K562 (cell line): ENCODE measurements around the gene DEFB113. TPM values are rescaled to one million over a fixed set of nuclear protein-coding genes. Genes with fewer than 3 reads are reported as not detected.

Source experiments
- ATAC-seq: fragments of 200-7000 bp; cut with Tn5 transposase; 3 replicates; pipeline ENCODE4 v1.9.1; 2020; ENCODE audit warnings: moderate library complexity
- BruUV-seq: library from RNA; stranded (reverse); fragments of 400-500 nt; replicated peaks from 2 replicates; lab custom pipeline; 2021; lab: Mats Ljungman, UMichigan
- CTCF ChIA-PET: fragments of 300-600 bp; formaldehyde crosslinking; extraction: SDS; loops from one replicate; lab custom pipeline; 2021; ENCODE audit warnings: low intra/inter-chr PET ratio; lab: Yijun Ruan, JAX
- POLR2A ChIA-PET: fragments of 300-600, 350-650 bp; sonication (Branson Sonifier 250); formaldehyde crosslinking; extraction: SDS; loops from one replicate; lab custom pipeline; 2021; ENCODE audit warnings: antibody characterized with exemption, inconsistent platforms; lab: Yijun Ruan, JAX
- DNase-seq, 4 experiments: peaks; one replicate each; pipeline versions ENCODE4 v3.0.0 to v3.0.0-alpha.2; 2011 to 2018; ENCODE audit warnings: low spot score in 3 of 4, mixed read lengths in 3 of 4; ENCODE audit errors: extremely low read depth in 1 of 4
- FAIRE-seq: peaks from 2 replicates; lab custom pipeline; 2011; peaks lifted over from hg19 to GRCh38; lab: Jason Lieb, UNC
- H2AFZ ChIP-seq: 2 replicates; pipeline ENCODE4 v1.6.0; 2011; ENCODE audit warnings: low read depth, low read length, control low read depth, inconsistent platforms
- H3K27ac ChIP-seq: fragments of 200-600 bp; 3 replicates; pipeline ENCODE4 v1.8.0; 2011; ENCODE audit warnings: low read depth, mild to moderate bottlenecking, control low read depth, inconsistent platforms, low read length, moderate library complexity, mixed read lengths; ENCODE audit errors: extremely low read depth
- H3K27me3 ChIP-seq, 2 experiments: fragments of 300-600 bp in 1 of 2; 2 replicates in 1 of 2; 3 replicates in 1 of 2; pipeline versions ENCODE4 v1.6.0 to v1.8.0; 2011; ENCODE audit warnings: inconsistent platforms in 2 of 2, low read length in 2 of 2, mild to moderate bottlenecking in 1 of 2, mixed read lengths in 1 of 2, moderate library complexity in 1 of 2; ENCODE audit not compliant: control insufficient read depth in 2 of 2, insufficient read depth in 2 of 2
- H3K36me3 ChIP-seq: fragments of 300-600 bp; 3 replicates; pipeline ENCODE4 v1.8.0; 2011; ENCODE audit warnings: mild to moderate bottlenecking, low read length, inconsistent platforms; ENCODE audit not compliant: control insufficient read depth, insufficient read depth
- H3K4me1 ChIP-seq, 2 experiments: fragments of 200-600 bp in 1 of 2; replicated peaks in 1 of 2; 2 replicates in 1 of 2; 3 replicates in 1 of 2; pipeline versions ENCODE4 v1.5.1 to v1.8.0; 2011; ENCODE audit warnings: inconsistent platforms in 2 of 2, low read length in 2 of 2, mild to moderate bottlenecking in 1 of 2, mixed read lengths in 1 of 2, moderate library complexity in 1 of 2; ENCODE audit not compliant: control insufficient read depth in 2 of 2, insufficient read depth in 2 of 2
- H3K4me2 ChIP-seq: 2 replicates; pipeline ENCODE4 v1.6.1; 2011; ENCODE audit warnings: low read length, control low read depth, inconsistent platforms, mixed read lengths; ENCODE audit not compliant: insufficient read depth
- H3K4me3 ChIP-seq: fragments of 200-600 bp; sonication (generic), shearing (Covaris generic); 2 replicates; pipeline ENCODE4 v1.5.1; 2016; ENCODE audit warnings: control low read depth, inconsistent platforms
- H3K79me2 ChIP-seq: fragments of 200-600 bp; 3 replicates; pipeline ENCODE4 v1.8.0; 2011; ENCODE audit warnings: low read length, inconsistent platforms; ENCODE audit not compliant: control insufficient read depth, insufficient read depth
- H3K9ac ChIP-seq, 2 experiments: 2 replicates each; pipeline versions ENCODE4 v1.6.0 to v1.6.1; 2011; ENCODE audit warnings: low read depth in 2 of 2, low read length in 2 of 2, control low read depth in 1 of 2, inconsistent platforms in 1 of 2, mild to moderate bottlenecking in 1 of 2, mixed read lengths in 1 of 2; ENCODE audit not compliant: insufficient read depth in 1 of 2
- H3K9me1 ChIP-seq: one replicate; pipeline ENCODE4 v1.6.0; 2011; ENCODE audit warnings: inconsistent platforms, mild to moderate bottlenecking, low read length, moderate library complexity; ENCODE audit not compliant: control insufficient read depth, insufficient read depth
- H3K9me3 ChIP-seq: replicated peaks from 2 replicates; pipeline ENCODE4 v1.5.1; 2011; ENCODE audit warnings: low read depth, low read length, inconsistent platforms; ENCODE audit not compliant: control insufficient read depth, insufficient read depth
- H4K20me1 ChIP-seq: replicated peaks from 2 replicates; pipeline ENCODE4 v1.6.1; 2011; ENCODE audit warnings: low read length, inconsistent platforms, mixed read lengths; ENCODE audit not compliant: control insufficient read depth, insufficient read depth
- C11orf30 ChIP-seq: fragments of 450-650 bp; IDR thresholded peaks from 2 replicates; pipeline ENCODE4 v1.6.1; 2016; ENCODE audit warnings: low read depth, mild to moderate bottlenecking
- CBFB ChIP-seq: sonication (generic); formaldehyde crosslinking; IDR thresholded peaks from 2 replicates; pipeline ENCODE4 v1.4.0; 2020; ENCODE audit warnings: mild to moderate bottlenecking, missing genetic modification reagents
- CEBPG ChIP-seq, 3 experiments: fragments of 200-800 bp in 1 of 3; sonication (Bioruptor generic) in 1 of 3; sonication (generic) in 1 of 3; formaldehyde crosslinking in 1 of 3; IDR thresholded peaks in 2 of 3; conservative IDR thresholded peaks in 1 of 3; 2 replicates each; pipeline versions ENCODE4 v1.6.1 to v1.8.0; 2016 to 2022; ENCODE audit warnings: missing compliant biosample characterization in 2 of 3, missing genetic modification characterization in 2 of 3, mild to moderate bottlenecking in 1 of 3, missing genetic modification reagents in 1 of 3
- CHD1 ChIP-seq: fragments of 200-600 bp; sonication (generic); IDR thresholded peaks from one replicate; pipeline ENCODE4 v1.6.1; 2012; ENCODE audit warnings: mild to moderate bottlenecking, moderate library complexity, low read length, inconsistent platforms
- DNMT1 ChIP-seq: fragments of 450-650 bp; IDR thresholded peaks from 2 replicates; pipeline ENCODE4 v1.6.1; 2016; ENCODE audit warnings: antibody characterized with exemption, mild to moderate bottlenecking
- E2F3 ChIP-seq: fragments of 250-450 bp; sonication (Bioruptor Pico); IDR thresholded peaks from 2 replicates; pipeline ENCODE4 v1.4.0; 2020; ENCODE audit warnings: mild to moderate bottlenecking
- GABPB2 ChIP-seq: fragments of 250-450 bp; sonication (Bioruptor Pico); conservative IDR thresholded peaks from 2 replicates; pipeline ENCODE4 v1.5.1; 2021; ENCODE audit warnings: mild to moderate bottlenecking
- NCOA4 ChIP-seq: fragments of 450-650 bp; IDR thresholded peaks from 2 replicates; pipeline ENCODE4 v1.6.1; 2018; ENCODE audit warnings: mild to moderate bottlenecking; ENCODE audit not compliant: partially characterized antibody
- SAFB ChIP-seq: fragments of 200-400 bp; formaldehyde crosslinking; IDR thresholded peaks from 2 replicates; pipeline ENCODE4 v1.6.1; 2017; ENCODE audit warnings: low read depth, low read length, borderline replicate concordance
- ZBTB7A ChIP-seq: IDR thresholded peaks from 2 replicates; pipeline ENCODE4 v1.6.1; 2011; ENCODE audit warnings: low read depth, mild to moderate bottlenecking, low read length, moderate library complexity, borderline replicate concordance; ENCODE audit not compliant: control insufficient read depth
- ZNF316 ChIP-seq: fragments of 450-650 bp; IDR thresholded peaks from 2 replicates; pipeline ENCODE4 v1.6.1; 2016
- ZNF79 ChIP-seq: fragments of 250-450 bp; sonication (Bioruptor Pico); IDR thresholded peaks from 2 replicates; pipeline ENCODE4 v1.4.0; 2020; ENCODE audit warnings: low read depth, mild to moderate bottlenecking, moderate library complexity
- WGBS: fragments of 100-300 bp; shearing (Covaris generic); methylation state at CpG from one replicate; pipeline ENCODE4 v1.1.6; 2016; ENCODE audit warnings: low coverage, mixed read lengths; ENCODE audit not compliant: insufficient coverage; ENCODE audit errors: missing lambda C conversion rate; 5-methylcytosine and 5-hydroxymethylcytosine counted together
- in situ Hi-C: fragments of 300-500 bp; cut with MboI; formaldehyde crosslinking; loops from 4 replicates; pipeline ENCODE4 v1.15.0; 2018; ENCODE audit warnings: inconsistent platforms, mixed read lengths
- intact Hi-C: fragments of 100-400 bp; cut with micrococcal nuclease; formaldehyde crosslinking; loops from 2 replicates; pipeline ENCODE4 v1.14.2; 2022
- polyA plus RNA-seq, 8 experiments: library from polyadenylated mRNA; depleted of rRNA in 4 of 8; stranded (reverse) in 5 of 8; unstranded in 3 of 8; fragments of >200 nt; fragmentation: Nextera tagmentation in 2 of 8; fragmentation: Illumina TruSeq in 1 of 8; extraction: Ambion mirVana in 2 of 8; extraction: Trizol in 1 of 8; gene quantifications; 2 replicates each; pipeline versions ENCODE4 v1.2.1 to v1.2.3, GENCODE V29; 2011 to 2014; ENCODE audit warnings: inconsistent platforms in 1 of 8, missing spikeins in 1 of 8
- total RNA-seq, 7 experiments: library from RNA; depleted of rRNA in 6 of 7; stranded (reverse); fragments of >200 nt in 6 of 7; fragmentation: Illumina TruSeq in 2 of 7; extraction: Trizol in 2 of 7; gene quantifications; 2 replicates each; pipeline versions ENCODE4 v1.2.1 to v1.2.3, GENCODE V29; 2011 to 2021; ENCODE audit warnings: low replicate concordance in 1 of 7
- TF ChIP-seq, protein P1 (sequence below), 2 experiments: fragments of 450-650 bp in 1 of 2; sonication (generic) in 1 of 2; formaldehyde crosslinking in 1 of 2; IDR thresholded peaks in 1 of 2; conservative IDR thresholded peaks in 1 of 2; 2 replicates each; pipeline versions ENCODE4 v1.6.1 to v1.8.1; 2016 to 2023; ENCODE audit warnings: mild to moderate bottlenecking in 2 of 2, moderate library complexity in 2 of 2, inconsistent platforms in 1 of 2, missing genetic modification reagents in 1 of 2

The DEFB113 gene
- total and polyA plus RNA-seq, 9 of the 15 experiments (the other 6 are each of a cell fraction or from before 2014, with no cell fraction given) = not detected

GRCh38 chr6:49958180-49958579, 11.2 kb downstream of the DEFB113 start:
- H3K4me3 ChIP-seq = no peak overlapping the region
- H3K4me1 ChIP-seq = no peaks in the 10 kb centered on the region
- DNase-seq = no peak
- BruUV-seq = no TSS peak
- CTCF ChIA-PET = no interaction called here
- no peak for FAIRE-seq
- H3K9me1 ChIP-seq = no peaks in the 10 kb centered on the region
- TF ChIP-seq ZNF79 (no peak), C11orf30 (0 out of 2 replicates have a peak, but pooled peaks have one; percentile 7), SAFB (no peak), ZNF316 (peak; percentile 64)
- WGBS = 0% methylated on average over 1 of the region's 1 CpG
- H3K79me2 ChIP-seq = no peaks in the 10 kb centered on the region
- POLR2A ChIA-PET = no interaction called here
- no peaks in the 10 kb centered on the region for H3K36me3 ChIP-seq
- no peak overlapping the region for H3K4me2 ChIP-seq
- H2AFZ ChIP-seq = no peak overlapping the region
- H3K27ac ChIP-seq = no peak overlapping the region
- H3K9ac ChIP-seq = no peak overlapping the region
- intact Hi-C loops (no loop called here), in situ Hi-C loops (no loop called here)
- no peaks in the 10 kb centered on the region for H4K20me1 ChIP-seq
- no peaks in the 10 kb centered on the region for H3K27me3 ChIP-seq
- no peaks in the 10 kb centered on the region; the same call in 1 of the 2 replicates for H3K9me3 ChIP-seq
- no peak for ATAC-seq

GRCh38 chr6:49955847-49956246, 13.6 kb downstream of the DEFB113 start:
- Histone ChIP-seq H3K27ac (no peak overlapping the region), H3K4me1 (no peaks in the 10 kb centered on the region), H4K20me1 (no peaks in the 10 kb centered on the region), H3K27me3 (no peaks in the 10 kb centered on the region), H3K9me3 (no peaks in the 10 kb centered on the region; the same call in 1 of the 2 replicates), H2AFZ (no peak overlapping the region), H3K36me3 (no peaks in the 10 kb centered on the region), H3K79me2 (no peaks in the 10 kb centered on the region), H3K9me1 (no peaks in the 10 kb centered on the region), H3K4me2 (no peak overlapping the region), H3K4me3 (no peak overlapping the region), H3K9ac (no peak overlapping the region)
- no TSS peak for BruUV-seq
- ChIA-PET POLR2A (no interaction called here), CTCF (no interaction called here)
- ATAC-seq = no peak
- TF ChIP-seq ZBTB7A (no peak), NCOA4 (no peak), GABPB2 (no peak), CHD1 (no peak), E2F3 (CRISPR knock-in tag) (no peak), CEBPG (CRISPR knock-in tag; IDR thresholded peaks at IDR 0.05) (no peak), CEBPG (tag; conservative IDR thresholded peaks at IDR 0.05 in 1 of 2, IDR thresholded peaks at IDR 0.05 in 1 of 2) (peak in 1 of 2 experiments; percentile 51; a peak in 2 of 4 replicates), CBFB (no peak), DNMT1 (no peak)
- TF ChIP-seq, protein P1, sequence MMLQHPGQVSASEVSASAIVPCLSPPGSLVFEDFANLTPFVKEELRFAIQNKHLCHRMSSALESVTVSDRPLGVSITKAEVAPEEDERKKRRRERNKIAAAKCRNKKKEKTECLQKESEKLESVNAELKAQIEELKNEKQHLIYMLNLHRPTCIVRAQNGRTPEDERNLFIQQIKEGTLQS (IDR thresholded peaks at IDR 0.05) = peak; percentile 81
- TF ChIP-seq, protein P1 (CRISPR knock-in tag; conservative IDR thresholded peaks at IDR 0.05) = no peak
- no peak for DNase-seq
- FAIRE-seq = no peak
- intact Hi-C loops (no loop called here), in situ Hi-C loops (no loop called here)
